Tibial nerve (tissue), 4 donors: ENCODE results near the gene VWC2L.

Experiments
- EP300 ChIP-seq, 2 donors: sonication (generic); formaldehyde crosslinking; IDR thresholded peaks; one replicate each; pipeline ENCODE4 v1.6.1; 2017; ENCODE audit warnings: antibody characterized with exemption in 2 of 2, mild to moderate bottlenecking in 1 of 2
- POLR2A ChIP-seq, 2 donors: fragments of 450-650 bp; IDR thresholded peaks; one replicate each; pipeline ENCODE4 v1.6.1; 2017; ENCODE audit warnings: antibody characterized with exemption in 2 of 2, mild to moderate bottlenecking in 2 of 2, moderate library complexity in 2 of 2
- TF ChIP-seq, protein P1 (sequence below), 5 experiments: fragments of 200-600 bp in 3 of 5; fragments of 450-650 bp in 2 of 5; sonication (generic) in 3 of 5; IDR thresholded peaks; one replicate each; pipeline ENCODE4 v1.5.1; 2016 to 2019; ENCODE audit warnings: antibody characterized with exemption in 5 of 5, mild to moderate bottlenecking in 3 of 5, moderate library complexity in 2 of 5

DNA sequence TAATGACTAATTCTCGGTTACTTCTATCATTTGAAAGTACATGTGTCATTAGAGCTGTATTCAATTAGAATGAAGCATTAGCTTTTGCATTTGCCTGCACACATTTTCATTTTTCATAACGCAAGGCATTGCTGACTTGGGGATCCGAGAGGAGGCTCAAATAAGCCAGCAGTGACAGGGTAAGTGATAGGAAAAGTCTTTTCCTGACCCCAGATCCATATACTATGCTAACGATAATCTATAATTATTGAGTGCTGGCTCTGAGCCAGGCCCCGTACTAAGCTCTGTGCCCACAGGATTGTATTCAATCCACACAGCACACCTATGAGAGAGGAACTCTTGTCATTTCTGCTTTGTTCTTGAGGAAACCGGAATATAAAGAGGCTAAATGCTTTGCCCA lies 168.2 kb downstream of the VWC2L start:
- TF ChIP-seq, protein P1, sequence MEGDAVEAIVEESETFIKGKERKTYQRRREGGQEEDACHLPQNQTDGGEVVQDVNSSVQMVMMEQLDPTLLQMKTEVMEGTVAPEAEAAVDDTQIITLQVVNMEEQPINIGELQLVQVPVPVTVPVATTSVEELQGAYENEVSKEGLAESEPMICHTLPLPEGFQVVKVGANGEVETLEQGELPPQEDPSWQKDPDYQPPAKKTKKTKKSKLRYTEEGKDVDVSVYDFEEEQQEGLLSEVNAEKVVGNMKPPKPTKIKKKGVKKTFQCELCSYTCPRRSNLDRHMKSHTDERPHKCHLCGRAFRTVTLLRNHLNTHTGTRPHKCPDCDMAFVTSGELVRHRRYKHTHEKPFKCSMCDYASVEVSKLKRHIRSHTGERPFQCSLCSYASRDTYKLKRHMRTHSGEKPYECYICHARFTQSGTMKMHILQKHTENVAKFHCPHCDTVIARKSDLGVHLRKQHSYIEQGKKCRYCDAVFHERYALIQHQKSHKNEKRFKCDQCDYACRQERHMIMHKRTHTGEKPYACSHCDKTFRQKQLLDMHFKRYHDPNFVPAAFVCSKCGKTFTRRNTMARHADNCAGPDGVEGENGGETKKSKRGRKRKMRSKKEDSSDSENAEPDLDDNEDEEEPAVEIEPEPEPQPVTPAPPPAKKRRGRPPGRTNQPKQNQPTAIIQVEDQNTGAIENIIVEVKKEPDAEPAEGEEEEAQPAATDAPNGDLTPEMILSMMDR (IDR thresholded peaks at IDR 0.05), result no peak
- TF ChIP-seq POLR2A (IDR thresholded peaks at IDR 0.05) (no peak), EP300 (IDR thresholded peaks at IDR 0.05) (no peak)
